GF-D8 (cell line): ENCODE results near the gene CSF2RB.
A peak's percentile ranks its signal among the peaks of the same experiment; 100 is the strongest.

Experiments
- DNase-seq: peaks from one replicate; lab custom pipeline; 2025; lab: John Stamatoyannopoulos, UW

Gene CSF2RB

DNA sequence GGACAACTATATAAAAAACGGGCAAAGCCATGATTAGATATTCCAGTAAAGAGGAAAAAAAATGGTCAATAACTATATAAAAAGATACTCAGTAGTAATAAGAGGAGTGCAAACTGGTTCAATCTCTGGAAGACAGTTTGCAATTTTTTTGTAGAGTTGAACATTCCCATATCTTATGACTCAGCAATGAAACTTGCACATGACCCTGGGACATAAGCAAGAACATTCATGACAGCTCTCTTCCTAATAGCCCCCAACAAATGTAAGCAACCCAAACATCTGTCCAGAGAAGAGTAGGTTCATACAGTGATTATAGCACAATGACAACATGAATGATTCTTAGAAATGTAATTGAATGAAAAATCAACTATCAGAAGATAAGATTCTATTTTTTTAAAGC is 21.8 kb upstream of the CSF2RB start:
- no peak for DNase-seq

DNA sequence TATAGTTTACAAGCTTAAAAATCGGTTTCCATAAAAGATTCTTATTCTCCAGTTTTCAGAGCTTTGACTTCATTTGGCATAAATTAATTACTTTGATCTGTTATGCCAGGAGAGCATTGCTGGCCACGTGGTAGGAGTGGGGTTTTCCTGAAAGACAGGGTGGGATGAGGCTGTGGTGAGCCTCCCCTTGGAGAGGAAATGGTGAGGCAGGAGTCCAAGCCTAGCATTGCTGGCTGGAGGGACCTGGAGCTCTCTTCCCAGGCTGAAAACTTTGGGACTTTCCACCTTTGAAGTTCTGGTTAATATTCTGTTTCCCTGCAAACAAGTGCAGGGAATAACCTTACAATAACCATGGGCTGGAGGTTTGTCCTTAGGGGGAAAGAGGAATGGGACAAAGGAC is 21.1 kb upstream of the CSF2RB start:
- no peak for DNase-seq

DNA sequence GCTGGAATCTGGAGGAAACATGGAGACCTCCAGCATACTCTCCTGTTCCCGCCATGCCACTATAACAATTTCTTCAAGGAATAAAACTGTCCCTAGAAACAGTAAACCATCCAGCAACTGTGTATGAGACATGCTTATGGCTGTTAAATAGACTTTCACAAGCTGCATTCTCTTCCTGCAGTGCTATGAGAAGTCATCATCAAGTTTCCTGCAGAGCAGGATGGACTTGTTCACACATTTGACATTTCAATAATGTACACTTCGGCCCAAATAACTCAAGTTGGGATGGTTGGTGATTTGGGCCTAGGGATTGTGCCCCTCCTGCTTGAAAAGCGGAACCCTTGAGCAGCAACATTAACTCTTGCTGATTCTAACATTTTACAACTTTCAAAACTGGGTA is 20.2 kb upstream of the CSF2RB start:
- DNase-seq = no peak

DNA sequence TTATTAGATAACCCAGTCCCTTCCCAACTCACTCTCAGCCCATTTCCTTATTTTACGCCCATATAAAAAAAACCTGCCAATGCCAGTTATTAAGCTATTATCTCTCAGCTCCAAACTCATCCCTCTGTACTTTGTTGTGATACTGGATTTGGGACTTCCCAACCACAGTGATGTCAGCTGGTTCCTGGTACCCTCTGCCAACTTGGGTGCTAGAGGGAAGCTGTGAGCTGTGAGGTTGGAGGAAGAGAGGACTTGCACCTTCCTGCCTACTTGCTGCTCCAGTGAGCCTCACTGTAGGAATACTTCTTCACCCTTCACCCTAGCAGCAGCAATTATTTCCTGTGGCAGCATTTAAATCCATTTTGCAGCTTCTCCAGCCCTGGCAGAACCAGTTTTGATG is 19.2 kb upstream of the CSF2RB start:
- no peak for DNase-seq

DNA sequence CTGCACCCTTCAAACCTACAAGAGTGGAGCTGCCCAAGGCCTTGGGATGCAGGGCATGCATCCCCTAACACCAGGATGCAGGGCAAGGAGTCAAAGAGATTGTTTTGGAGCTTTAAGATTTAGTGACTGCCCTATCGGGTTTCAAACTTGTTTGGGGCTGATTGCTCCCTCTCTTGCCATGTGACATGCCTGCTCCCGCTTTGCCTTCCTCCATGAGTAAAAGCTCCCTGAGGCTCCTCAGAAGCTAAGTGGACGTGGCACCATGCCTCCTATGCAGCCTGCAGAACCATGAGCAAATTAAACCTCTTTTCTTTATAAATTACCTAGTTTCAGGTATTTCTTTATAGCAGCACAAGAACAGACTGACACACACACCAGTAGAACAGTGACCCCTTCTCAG is 15.8 kb upstream of the CSF2RB start:
- no peak for DNase-seq

DNA sequence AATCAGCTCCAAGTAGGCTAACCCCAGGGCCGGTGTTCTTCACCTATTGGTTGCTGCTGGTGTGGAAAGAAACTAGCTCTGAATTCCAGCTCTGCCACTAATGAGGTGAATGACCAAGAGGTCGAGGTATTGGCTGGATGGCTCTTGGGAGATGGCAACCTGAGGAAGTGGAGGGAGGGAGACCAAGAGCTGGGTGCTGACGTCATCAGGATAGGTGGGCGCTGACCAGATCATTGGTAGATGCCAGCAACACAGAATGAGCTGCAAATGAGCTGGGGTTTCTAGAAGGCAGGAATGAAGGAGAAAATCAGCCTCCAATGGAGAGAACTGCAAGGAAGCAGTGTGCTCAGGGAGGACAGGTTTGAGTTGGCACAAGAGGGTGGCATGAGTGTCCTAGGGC is 14.7 kb upstream of the CSF2RB start:
- DNase-seq = no peak

DNA sequence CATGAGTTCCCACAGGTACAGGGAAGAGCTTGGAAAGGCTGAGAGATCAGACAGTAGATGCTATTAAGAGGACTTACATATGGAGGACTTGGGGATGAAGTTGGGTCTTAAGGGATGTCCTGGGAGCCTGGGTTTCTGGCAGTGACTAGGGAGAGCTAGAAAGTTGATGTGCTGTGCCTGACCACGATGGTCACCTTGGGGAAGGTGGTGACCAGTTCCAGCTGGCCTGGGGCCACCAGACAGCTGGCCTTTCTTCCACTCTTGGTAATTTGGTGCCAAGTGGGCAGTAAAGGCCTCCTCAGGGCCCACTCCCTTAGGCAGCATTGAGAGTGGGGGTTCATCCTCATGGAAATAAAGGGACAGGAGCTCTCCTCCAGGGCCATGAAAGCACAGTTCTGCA is 13.9 kb upstream of the CSF2RB start:
- no peak for DNase-seq

DNA sequence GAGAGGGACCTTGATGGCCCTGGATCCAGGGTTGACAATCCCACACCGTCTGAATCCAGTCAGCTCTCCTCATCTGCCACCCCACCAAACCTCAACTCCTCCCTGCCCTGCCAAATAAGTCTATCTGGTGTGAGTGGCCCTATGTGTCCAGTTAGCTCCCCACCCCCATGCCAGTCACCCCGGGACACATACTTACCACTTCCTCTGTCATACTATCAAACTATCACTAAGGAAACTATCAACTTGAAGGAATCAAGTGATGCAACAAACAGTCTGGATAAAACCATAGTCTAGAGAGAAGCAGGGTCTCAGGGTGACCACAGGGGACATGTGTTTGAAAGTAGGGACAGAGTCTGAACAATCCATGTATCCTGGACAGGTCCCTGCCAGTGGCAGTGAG is 13.2 kb upstream of the CSF2RB start:
- peak; percentile 80 for DNase-seq

DNA sequence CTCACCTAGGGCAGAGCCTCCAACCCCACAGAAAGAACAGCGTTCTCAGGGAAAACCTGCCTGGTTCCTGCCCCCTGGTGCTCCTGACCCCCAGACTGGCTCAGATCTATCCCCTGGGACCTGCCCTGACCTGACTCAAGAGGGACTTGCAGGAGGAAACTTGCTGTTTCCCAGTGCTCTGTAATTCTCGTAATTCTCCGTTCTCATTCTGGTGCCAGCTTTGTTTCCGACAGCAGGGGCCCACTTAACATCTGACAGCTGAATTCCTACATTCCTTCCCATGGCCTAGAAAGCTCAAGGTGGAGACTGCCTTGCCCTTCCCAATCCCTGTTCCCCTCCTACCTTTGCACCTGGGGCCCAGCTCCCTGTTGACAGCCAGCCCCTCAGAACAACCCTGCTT is 12.5 kb upstream of the CSF2RB start:
- peak; percentile 22 for DNase-seq

DNA sequence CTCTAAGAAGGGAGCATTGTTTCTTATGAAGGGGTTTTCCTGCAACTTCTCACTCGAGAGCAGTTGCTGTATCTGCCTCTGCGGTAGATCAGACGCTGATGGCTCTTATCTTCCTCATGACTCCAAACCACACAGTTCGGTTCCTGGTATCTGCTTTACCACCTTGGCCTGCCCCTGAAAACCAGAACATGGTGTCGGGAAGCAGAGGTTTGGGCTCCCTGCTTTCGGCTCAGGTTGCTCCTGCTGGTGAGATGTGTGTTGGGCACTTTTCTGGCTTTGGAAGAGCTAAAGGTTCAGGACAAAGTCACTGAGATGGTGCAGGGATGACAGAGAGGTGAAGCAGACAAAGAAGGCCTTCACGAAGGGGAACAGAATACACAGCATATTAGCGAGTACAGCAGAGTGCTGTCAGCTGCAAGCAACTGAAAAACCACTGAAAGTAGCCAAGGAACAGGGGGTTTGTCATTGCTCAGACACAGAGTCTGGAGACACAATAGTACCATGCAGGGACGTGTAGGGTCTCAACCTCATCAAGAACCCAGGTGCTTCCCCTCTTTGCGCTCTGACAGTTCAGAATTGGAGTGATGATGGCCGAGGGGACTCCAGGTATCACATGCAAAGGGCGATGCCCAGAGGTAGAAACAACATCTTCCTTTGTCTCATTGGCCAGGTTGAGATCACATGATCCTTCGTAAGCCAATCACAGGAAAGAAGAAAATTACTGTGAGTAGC is 11.9 kb upstream of the CSF2RB start:
- peak; percentile 86 for DNase-seq

DNA sequence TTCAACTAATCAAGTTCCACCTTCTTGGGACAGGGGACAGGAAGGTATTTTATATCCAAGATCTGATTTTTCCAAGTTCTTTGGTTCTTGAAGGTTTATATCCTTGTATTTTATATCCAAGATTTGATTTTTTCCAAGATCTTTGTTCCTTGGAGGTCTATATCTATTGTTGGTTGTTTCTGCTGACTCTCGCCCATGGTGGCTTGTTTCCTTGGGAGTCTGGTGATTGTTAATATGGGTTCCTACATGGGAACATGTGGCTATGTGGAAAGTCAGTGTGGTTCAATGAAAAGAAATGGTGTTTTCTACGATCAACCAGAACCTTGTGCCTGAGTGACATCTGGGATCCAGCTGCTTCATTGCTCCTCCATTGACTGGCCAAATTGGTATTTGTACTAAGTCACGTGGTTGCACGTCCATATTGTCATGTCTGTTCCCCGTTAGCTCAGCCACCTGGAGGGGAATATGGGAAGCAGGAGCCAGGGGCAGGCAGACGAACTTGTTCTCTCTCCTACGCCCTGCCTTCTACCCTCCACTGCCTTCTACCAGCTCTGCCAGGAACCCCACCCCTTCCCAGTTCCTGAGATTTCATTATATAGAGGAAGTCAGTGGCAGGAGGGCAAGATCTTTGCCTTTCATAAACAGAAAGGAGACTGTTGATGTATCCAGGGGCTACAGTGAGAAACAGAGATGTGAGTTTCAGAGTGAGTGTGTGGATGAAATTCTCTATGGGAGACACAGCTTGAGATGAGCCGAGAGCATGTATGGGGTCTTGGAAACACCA is 11.1 kb upstream of the CSF2RB start:
- peak; percentile 69 for DNase-seq

DNA sequence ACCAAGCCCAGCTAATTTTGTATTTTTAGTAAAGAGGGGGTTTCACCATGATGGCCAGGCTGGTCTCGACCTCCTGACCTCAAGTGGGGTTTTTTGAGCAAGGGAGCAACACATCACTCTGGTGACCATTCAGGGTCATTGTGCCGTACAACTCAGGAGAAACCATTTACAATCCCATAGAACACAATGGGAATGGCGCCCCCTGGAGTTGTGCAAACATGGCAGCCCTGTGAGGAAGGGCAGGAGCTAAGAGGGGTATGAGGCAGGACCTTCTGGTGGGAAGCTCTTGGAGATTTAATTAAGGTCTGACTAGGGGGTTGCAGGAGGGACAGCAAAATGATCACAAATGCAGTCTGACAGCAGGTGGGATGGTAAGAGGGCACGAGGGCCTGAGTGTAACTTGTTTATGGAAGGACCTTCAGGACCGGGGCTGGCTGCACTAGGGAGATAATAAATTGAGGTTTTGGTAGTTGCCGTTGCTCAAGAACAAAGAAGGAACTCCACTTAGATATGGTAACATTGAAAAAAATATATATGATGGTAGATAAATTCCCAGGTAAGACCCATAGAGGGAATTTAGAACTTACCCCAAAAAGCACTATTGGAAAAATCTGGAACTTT is 9.1 kb upstream of the CSF2RB start:
- DNase-seq = peak; percentile 81

DNA sequence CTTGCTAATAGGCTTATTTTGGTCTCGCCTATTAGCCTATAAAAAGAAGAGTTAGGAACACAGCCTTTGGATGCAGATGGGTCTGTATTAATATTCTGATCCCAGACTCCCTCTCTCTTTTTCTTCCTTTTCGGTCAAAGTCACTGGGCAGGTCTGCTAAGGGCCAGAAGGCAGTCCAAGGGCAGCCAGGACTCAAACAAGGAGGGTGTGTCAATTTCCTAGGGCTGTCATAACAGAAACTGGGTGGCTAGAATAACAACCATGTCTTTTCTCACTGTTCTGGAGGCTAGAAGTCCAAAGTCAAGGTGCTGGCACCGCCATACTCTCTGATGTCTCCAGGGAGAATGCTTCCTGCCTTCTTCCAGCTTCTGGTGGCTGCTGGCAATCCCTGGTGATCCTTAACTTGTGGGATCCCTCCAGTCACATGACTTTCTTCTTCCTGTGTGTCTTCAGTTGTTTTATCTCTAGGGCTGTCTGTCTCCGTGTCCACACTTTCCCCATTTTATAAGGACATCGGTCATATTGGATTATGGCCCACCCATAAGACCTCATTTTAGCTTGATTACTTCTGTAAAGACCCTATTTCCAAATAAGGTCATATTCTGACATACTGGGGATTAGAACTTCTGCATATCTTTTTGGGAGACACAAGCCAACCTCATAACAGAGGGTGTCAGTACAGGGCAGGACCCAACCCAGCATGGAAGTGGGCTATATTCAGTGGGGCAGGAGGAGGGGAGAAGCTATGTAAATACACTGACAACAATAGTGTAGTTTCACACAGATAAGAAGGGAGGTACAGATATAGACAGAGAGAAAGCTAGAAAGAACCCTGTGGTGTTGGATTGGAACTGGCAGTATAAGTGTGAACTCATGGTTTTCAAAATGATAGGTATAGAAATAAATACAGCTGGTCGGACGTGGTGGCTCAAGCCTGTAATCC is 5.9 kb upstream of the CSF2RB start:
- DNase-seq = no peak

DNA sequence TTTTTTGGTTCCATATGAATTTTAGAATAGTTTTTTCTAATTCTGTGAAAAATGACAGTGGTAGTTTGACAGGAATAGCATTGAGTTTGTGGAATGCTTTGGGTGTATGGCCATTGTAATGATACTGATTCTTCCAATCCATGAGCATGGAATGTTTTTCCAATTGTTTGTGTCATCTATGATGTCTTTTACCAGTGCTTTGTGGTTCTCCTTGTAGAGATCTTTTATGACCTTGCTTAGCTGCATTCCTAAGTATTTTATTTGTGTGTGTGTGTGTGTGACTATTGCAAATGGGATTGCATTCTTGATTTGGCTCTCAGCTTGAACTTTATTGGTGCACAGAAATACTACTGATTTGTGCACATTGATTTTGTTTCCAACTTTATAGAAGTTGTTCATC is 3.0 kb upstream of the CSF2RB start:
- DNase-seq = no peak

DNA sequence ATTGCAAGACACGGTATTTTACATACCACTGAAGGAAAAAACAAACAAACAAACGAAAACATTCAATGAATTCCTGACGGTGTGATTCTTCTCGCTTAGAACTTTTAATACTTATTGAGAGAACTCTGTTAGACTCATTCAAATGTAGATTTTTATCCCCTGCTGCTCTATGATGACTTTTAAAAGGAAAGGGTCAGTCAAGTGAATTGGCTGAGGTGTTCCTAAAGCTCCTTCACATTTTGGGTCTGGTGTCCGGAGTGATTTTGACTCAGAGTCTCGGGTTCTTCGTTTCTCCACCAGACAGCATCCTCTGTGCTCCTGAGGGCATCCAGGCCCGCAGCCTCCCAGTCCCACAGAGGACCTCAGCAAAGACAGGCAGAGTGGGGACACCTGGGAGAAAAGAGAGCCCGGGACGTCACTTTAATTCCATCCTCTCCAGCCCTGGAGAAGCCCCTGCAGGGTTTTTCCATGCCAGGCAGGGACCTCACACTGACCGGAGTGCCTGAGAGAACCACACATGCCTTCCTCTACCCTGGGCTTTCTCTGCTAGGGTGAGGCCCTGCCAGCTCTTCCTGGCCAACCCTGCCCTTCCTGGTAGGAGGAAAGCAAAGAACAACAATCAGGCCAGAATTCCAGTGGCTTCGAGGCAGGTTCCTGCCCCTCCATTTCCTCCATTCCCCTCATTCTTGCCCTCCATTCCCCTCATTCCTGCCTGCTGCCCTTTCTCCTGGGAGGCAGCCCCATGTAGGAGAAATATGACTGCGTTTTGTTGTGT is 1.4 kb upstream of the CSF2RB start:
- no peak for DNase-seq

DNA sequence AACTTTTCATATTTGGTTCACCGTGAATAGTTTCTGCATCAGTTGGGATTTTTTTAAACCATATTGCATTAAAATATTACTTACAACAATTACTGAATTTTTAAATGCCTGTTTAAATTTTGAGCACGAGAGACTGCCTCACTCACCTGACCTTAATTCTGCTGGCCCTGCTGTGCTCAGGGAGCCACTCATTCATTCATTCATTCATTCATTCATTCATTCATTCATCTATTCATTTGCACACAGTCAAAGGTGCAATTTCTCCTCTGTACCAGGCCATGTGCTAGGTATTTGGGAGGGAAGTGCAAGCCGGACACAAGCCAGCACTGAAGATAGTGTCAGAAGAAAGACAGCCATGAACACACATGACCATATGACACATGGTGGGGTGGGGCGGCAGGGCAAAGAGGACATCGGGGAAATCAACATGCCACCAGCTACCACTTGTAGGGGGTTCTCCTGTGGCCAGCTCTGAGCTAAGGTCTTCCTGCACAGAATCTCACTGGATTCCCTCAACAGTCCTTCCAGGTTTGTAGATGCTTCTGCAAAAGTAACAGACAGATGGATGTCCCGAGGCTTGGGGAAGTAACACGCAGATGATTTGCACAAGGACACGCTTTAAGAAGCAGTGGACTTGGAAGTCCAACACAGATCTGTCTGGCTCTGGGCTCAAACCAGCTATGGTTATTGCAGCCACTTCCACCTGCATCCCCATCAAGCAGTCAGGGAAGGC is 568 bp upstream of the CSF2RB start:
- no peak for DNase-seq

DNA sequence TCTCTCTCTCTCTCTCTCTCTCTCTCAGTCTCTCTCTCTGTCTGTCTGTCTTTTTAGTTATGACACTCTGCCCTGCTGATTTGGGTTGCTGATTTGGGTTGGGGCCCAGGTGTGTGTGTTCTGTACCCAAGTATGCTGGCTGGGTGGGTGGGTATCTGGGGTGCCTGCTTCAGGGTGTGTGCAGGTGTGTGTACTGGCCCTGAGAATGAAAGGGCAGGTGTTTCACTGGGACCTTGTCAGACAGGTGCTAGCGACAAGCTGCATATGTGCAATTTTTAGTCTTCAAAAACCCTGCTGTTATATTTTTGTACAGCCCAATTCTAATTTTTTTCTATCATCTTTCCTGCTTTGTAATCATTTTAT is 943 bp downstream of the CSF2RB start:
- no peak for DNase-seq

DNA sequence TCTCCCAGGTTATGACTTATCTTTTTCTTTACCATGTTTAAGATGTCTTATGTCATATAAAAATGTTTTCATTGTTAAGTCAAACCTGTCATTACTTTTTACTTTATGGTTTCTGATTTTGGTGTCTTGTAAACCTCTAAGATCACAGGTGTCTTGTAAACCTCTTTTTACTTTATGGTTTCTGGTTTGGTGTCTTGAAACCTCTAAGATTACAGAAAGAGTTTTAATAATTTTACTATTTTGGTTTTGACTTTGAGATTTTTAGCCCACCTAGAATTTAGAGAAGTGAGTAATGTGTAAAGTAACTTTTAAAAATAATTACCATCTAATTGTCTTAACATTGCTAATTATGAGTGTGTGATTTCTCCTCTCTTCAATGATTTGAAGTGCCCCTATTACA is 2.6 kb downstream of the CSF2RB start:
- no peak for DNase-seq

DNA sequence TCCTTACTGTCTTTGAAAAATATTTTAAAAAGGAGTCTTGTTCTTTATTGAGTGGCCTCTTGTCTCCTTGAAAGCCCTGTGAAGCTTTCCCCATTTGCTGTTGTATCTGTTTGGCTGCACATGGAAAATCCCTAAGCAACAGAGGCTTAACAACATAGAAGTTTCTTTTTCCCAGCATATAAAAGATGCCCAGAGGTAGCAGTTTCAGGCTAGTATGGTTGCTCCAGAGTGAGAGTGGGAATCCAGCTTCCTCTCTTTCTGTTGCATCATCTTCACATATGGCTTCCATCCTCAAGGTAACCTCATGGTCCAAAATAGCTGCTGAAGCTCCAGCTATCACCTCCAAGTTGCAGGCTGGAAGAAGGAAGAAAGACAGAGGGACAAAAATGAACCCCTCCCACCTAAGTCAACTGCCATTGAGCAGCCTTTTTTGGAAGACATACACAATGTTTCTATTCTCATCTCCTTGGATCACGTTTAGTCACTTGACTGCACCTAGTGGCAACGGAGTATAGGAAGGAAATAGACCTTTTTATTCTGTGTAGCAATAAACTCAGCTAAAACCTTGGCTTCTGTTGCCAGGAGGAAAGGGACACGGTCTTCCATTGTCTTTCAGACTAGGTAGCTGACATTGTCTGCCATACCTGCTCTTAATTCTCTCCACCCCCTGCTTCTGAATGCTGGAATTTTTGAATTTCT is 5.3 kb downstream of the CSF2RB start:
- no peak for DNase-seq
